MV-4-11 (cell line): ENCODE measurements around the gene C11orf86.
"Not testable (repeated sequence)": the region's sequence is repeated elsewhere in the genome, so short reads cannot be mapped to it uniquely, and the experiment has no call there.

Source experiments
- DNase-seq: peaks from one replicate; lab custom pipeline; 2025; lab: John Stamatoyannopoulos, UW

The C11orf86 gene

GRCh38 chr11:66967670-66968425 is 7.3 kb upstream of the C11orf86 start:
- DNase-seq = no peak

GRCh38 chr11:66969584-66970225 is 5.4 kb upstream of the C11orf86 start:
- no peak for DNase-seq

- DNase-seq = no peak
Observed at GRCh38 chr11:66970371-66970806, 4.7 kb upstream of the C11orf86 start.

- peak; percentile 98 for DNase-seq
Observed at GRCh38 chr11:66970807-66971442, 4.2 kb upstream of the C11orf86 start.

- DNase-seq = no peak
Observed at GRCh38 chr11:66971488-66971887, 3.6 kb upstream of the C11orf86 start.

- DNase-seq = peak; percentile 12
Observed at GRCh38 chr11:66973956-66974580, 1.0 kb upstream of the C11orf86 start.

GRCh38 chr11:66975405-66976027 is 412 bp downstream of the C11orf86 start:
- no peak for DNase-seq

- DNase-seq = no peak
Observed at GRCh38 chr11:66976028-66976467, 944 bp downstream of the C11orf86 start.

- DNase-seq = no peak
Observed at GRCh38 chr11:66976925-66977324, 1.8 kb downstream of the C11orf86 start.

- DNase-seq = no peak
Observed at GRCh38 chr11:66978229-66978628, 3.1 kb downstream of the C11orf86 start.

GRCh38 chr11:66978717-66979116 is 3.6 kb downstream of the C11orf86 start:
- DNase-seq = no peak

GRCh38 chr11:66979336-66979980 is 4.4 kb downstream of the C11orf86 start:
- no peak for DNase-seq

GRCh38 chr11:66981976-66982578 is 7.0 kb downstream of the C11orf86 start:
- DNase-seq = peak; percentile 94

GRCh38 chr11:66983275-66983924 is 8.3 kb downstream of the C11orf86 start:
- DNase-seq = no peak

- DNase-seq = no peak
Observed at GRCh38 chr11:66985508-66986177, 10.5 kb downstream of the C11orf86 start.

GRCh38 chr11:66986178-66986545 is 11.1 kb downstream of the C11orf86 start:
- DNase-seq = no peak

GRCh38 chr11:66987158-66987620 is 12.1 kb downstream of the C11orf86 start:
- DNase-seq = no peak

- no peak for DNase-seq
Observed at GRCh38 chr11:66987924-66988637, 13.0 kb downstream of the C11orf86 start.

GRCh38 chr11:66988741-66989140 is 13.6 kb downstream of the C11orf86 start:
- DNase-seq = not testable (repeated sequence)
